Natural killer cell (primary cell): ENCODE results near the gene SRL. TPM values are rescaled to one million over a fixed set of nuclear protein-coding genes. Genes with fewer than 3 reads are reported as not detected.
A peak's percentile ranks its signal among the peaks of the same experiment; 100 is the strongest.

Source experiments
- ATAC-seq, 3 donors: fragments of 150-1000 bp in 2 of 3; fragments of 200-7000 bp in 1 of 3; cut with Tn5 transposase; 1 replicate in 1 of 3; 2 replicates in 2 of 3; pipeline ENCODE4 v1.10.0; 2021; ENCODE audit warnings: mild to moderate bottlenecking in 2 of 3, moderate library complexity in 2 of 3
- DNase-seq, 2 donors: peaks; one replicate each; pipeline versions ENCODE4 v3.0.0 to v3.0.0-alpha.2; 2013 to 2021; ENCODE audit warnings: mixed read lengths in 1 of 2
- H3K27ac ChIP-seq: one replicate; pipeline ENCODE4 v1.5.1; 2013; ENCODE audit warnings: mild to moderate bottlenecking, low read length
- H3K27me3 ChIP-seq: one replicate; pipeline ENCODE4 v1.6.1; 2013; ENCODE audit warnings: low read length; ENCODE audit not compliant: control insufficient read depth, insufficient read depth
- H3K36me3 ChIP-seq: one replicate; pipeline ENCODE4 v1.6.1; 2013; ENCODE audit warnings: low read length; ENCODE audit not compliant: control insufficient read depth, insufficient read depth
- H3K4me1 ChIP-seq: one replicate; pipeline ENCODE4 v1.6.1; 2013; ENCODE audit warnings: low read length; ENCODE audit not compliant: control insufficient read depth, insufficient read depth
- H3K4me3 ChIP-seq: one replicate; pipeline ENCODE4 v1.5.1; 2013; ENCODE audit warnings: low read length
- H3K9me3 ChIP-seq: one replicate; pipeline ENCODE4 v1.6.1; 2013; ENCODE audit warnings: low read length; ENCODE audit not compliant: control insufficient read depth, insufficient read depth
- H3K27ac Mint-ChIP-seq, 2 donors: one replicate each; pipeline ENCODE4 v1.8.0; 2022; ENCODE audit warnings: mild to moderate bottlenecking in 2 of 2, mixed read lengths in 2 of 2, moderate library complexity in 1 of 2
- H3K27me3 Mint-ChIP-seq, 2 donors: one replicate each; pipeline ENCODE4 v1.8.0; 2022; ENCODE audit warnings: low read depth in 2 of 2, mixed read lengths in 2 of 2
- H3K36me3 Mint-ChIP-seq: one replicate; pipeline ENCODE4 v1.8.0; 2022; ENCODE audit warnings: mixed read lengths
- H3K4me1 Mint-ChIP-seq, 2 donors: one replicate each; pipeline ENCODE4 v1.8.0; 2022; ENCODE audit warnings: mixed read lengths in 2 of 2
- H3K4me3 Mint-ChIP-seq: one replicate; pipeline ENCODE4 v1.8.0; 2022; ENCODE audit warnings: mild to moderate bottlenecking, moderate library complexity, mixed read lengths
- H3K9me3 Mint-ChIP-seq, 2 donors: one replicate each; pipeline ENCODE4 v1.8.0; 2022; ENCODE audit warnings: mixed read lengths in 2 of 2
- WGBS: methylation state at CpG from one replicate; pipeline ENCODE4 v1.1.7; 2013; ENCODE audit warnings: missing lambda C conversion rate; ENCODE audit not compliant: insufficient coverage; 5-methylcytosine and 5-hydroxymethylcytosine counted together
- intact Hi-C: fragments of 100-400 bp; cut with micrococcal nuclease; formaldehyde crosslinking; loops from one replicate; pipeline ENCODE4 v1.14.2; 2022
- total RNA-seq, 4 donors: library from RNA; stranded (reverse); fragments of 120-200 nt in 1 of 4; gene quantifications; one replicate each; pipeline versions ENCODE4 v1.2.3 to v1.2.4, GENCODE V29; 2013 to 2022
- TF ChIP-seq, protein P1 (sequence below): fragments of 200-600 bp; IDR thresholded peaks from one replicate; pipeline ENCODE4 v1.8.0; 2022; ENCODE audit warnings: antibody characterized with exemption

SRL gene
- total RNA-seq, 3 donors from 2014 or later (not counting 1 experiment from before 2014, with no cell fraction given): not detected

- no peaks in the 10 kb centered on the region for H3K27me3 ChIP-seq
- H3K27ac ChIP-seq: no peak overlapping the region
- Mint-ChIP-seq H3K27me3 (no peaks in the 10 kb centered on the region), H3K9me3 (no peaks in the 10 kb centered on the region), H3K4me1 (peaks cover 0 to 15% of the 10 kb centered on the region in 2 donors), H3K36me3 (no peaks in the 10 kb centered on the region), H3K27ac (no peak overlapping the region), H3K4me3 (no peak overlapping the region)
- no peaks in the 10 kb centered on the region for H3K4me1 ChIP-seq
- H3K4me3 ChIP-seq: no peak overlapping the region
- DNase-seq: no peak
- WGBS: 88% methylated on average over 38 of the region's 39 CpGs
- TF ChIP-seq, protein P1, sequence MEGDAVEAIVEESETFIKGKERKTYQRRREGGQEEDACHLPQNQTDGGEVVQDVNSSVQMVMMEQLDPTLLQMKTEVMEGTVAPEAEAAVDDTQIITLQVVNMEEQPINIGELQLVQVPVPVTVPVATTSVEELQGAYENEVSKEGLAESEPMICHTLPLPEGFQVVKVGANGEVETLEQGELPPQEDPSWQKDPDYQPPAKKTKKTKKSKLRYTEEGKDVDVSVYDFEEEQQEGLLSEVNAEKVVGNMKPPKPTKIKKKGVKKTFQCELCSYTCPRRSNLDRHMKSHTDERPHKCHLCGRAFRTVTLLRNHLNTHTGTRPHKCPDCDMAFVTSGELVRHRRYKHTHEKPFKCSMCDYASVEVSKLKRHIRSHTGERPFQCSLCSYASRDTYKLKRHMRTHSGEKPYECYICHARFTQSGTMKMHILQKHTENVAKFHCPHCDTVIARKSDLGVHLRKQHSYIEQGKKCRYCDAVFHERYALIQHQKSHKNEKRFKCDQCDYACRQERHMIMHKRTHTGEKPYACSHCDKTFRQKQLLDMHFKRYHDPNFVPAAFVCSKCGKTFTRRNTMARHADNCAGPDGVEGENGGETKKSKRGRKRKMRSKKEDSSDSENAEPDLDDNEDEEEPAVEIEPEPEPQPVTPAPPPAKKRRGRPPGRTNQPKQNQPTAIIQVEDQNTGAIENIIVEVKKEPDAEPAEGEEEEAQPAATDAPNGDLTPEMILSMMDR: no peak
- peaks cover 9% of the 10 kb centered on the region for H3K36me3 ChIP-seq
- intact Hi-C loops: no loop called here
- H3K9me3 ChIP-seq: no peaks in the 10 kb centered on the region
- ATAC-seq: no peak
These were observed 21.9 kb upstream of the SRL start for GRCh38 chr16:4263504-4264436.

DNA sequence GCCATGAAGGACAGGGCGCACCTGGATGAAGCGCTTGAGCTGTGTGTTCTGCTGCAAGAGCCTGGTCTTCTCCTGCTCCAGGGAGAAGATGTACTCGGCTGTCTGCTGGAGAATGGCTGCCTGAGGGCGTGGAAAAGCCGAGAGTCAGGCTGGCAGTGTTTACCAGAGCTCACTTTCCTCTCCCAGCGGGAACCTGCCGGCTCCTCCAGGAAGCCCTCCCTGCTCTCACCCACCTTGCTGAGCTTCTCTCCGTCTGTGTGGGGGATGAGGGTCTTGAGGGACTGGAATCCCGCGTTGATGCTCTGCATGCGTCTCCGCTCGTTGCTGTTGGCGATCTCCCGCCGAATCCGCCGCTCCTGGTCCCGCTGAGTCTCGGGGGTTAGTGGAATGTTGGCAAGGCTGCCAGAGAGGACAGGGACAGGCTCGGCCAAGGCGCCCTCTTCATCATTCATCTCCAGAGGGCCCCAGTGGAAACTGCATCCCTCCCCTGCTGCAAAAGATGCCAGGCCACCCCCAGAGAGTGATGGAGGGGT, 20.5 kb upstream of the SRL start:
- no peak for ATAC-seq
- Mint-ChIP-seq H3K36me3 (no peaks in the 10 kb centered on the region), H3K27ac (no peak overlapping the region), H3K4me3 (no peak overlapping the region), H3K27me3 (no peaks in the 10 kb centered on the region), H3K9me3 (no peaks in the 10 kb centered on the region), H3K4me1 (peaks cover 0 to 10% of the 10 kb centered on the region in 2 donors)
- H3K27ac ChIP-seq: no peak overlapping the region
- no peaks in the 10 kb centered on the region for H3K9me3 ChIP-seq
- no peak for DNase-seq
- no peak overlapping the region for H3K4me3 ChIP-seq
- H3K27me3 ChIP-seq: no peaks in the 10 kb centered on the region
- peaks cover 9% of the 10 kb centered on the region for H3K36me3 ChIP-seq
- TF ChIP-seq, protein P1: no peak
- 95% methylated on average over 22 of the region's 22 CpGs for WGBS
- intact Hi-C loops: no loop called here
- no peaks in the 10 kb centered on the region for H3K4me1 ChIP-seq

DNA sequence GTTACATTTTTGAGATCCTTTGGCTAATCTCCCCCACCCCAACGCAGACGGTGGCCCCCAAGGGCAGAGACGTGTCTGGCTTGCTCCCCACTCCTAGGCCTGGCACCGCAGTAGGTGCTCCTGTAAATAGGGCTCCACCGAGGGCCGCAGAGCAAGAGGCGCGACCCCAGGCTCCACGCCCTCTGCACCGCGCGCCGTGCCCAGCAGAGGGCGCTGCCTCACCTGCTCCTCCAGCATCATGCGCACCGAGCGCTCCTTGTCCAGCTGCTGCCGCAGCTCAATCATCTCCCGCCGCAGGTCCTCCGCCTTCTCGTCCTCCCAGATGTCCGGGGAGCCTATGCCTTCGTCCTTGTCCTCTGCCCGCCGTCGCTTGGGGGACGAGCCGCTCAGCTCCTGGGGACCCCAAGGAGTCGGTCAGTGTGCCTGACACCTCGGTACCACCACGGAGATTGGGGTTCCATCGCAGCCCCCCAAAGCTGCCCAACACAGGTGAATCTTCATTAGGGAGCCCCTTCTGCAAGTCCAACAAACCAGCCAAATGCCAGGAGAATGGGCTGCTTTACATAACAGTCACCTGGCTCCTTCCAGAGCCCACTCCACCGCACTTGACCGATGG, 19.8 kb upstream of the SRL start:
- DNase-seq (peak in 1 of 2 donors; percentile 57), ATAC-seq (peak in 2 of 3 donors; percentile 49 to 58)

More for the DNA sequence above, 19.8 kb upstream of the SRL start:
- no peak overlapping the region for H3K27ac Mint-ChIP-seq
- 95% methylated on average over 35 of the region's 35 CpGs for WGBS
- no peak overlapping the region for H3K4me3 Mint-ChIP-seq
- H3K27me3 ChIP-seq: no peaks in the 10 kb centered on the region
- intact Hi-C loops: no loop called here
- no peaks in the 10 kb centered on the region for H3K4me1 ChIP-seq
- H3K27ac ChIP-seq: no peak overlapping the region
- no peak overlapping the region for H3K4me3 ChIP-seq
- no peaks in the 10 kb centered on the region for H3K9me3 Mint-ChIP-seq
- H3K9me3 ChIP-seq: no peaks in the 10 kb centered on the region
- peaks cover 0 to 10% of the 10 kb centered on the region in 2 donors for H3K4me1 Mint-ChIP-seq
- H3K36me3 Mint-ChIP-seq: no peaks in the 10 kb centered on the region
- peaks cover 9% of the 10 kb centered on the region for H3K36me3 ChIP-seq
- H3K27me3 Mint-ChIP-seq: no peaks in the 10 kb centered on the region
- TF ChIP-seq, protein P1: no peak
